Retinal pigment epithelial cell (primary cell): ENCODE data around the gene METTL8.

ENCODE experiments used
- DNase-seq: peaks from one replicate; pipeline ENCODE4 v3.0.0-alpha.2; 2010; ENCODE audit warnings: low read depth
- H3K4me3 ChIP-seq: 2 replicates; pipeline ENCODE4 v1.5.1; 2011; ENCODE audit warnings: mild to moderate bottlenecking, low read length, control low read depth, moderate library complexity
- CTCF ChIP-seq: conservative IDR thresholded peaks from 2 replicates; pipeline ENCODE4 v1.5.1; 2011; ENCODE audit warnings: low read depth, low read length, control low read depth, inconsistent platforms

The METTL8 gene

GRCh38 chr2:171271971-171272436 is 161.8 kb downstream of the METTL8 start:
- H3K4me3 ChIP-seq = no peak overlapping the region
- TF ChIP-seq CTCF = no peak
- peak; percentile 78 for DNase-seq

- DNase-seq = no peak
- TF ChIP-seq CTCF = no peak
- H3K4me3 ChIP-seq = no peak overlapping the region
Observed at GRCh38 chr2:171271386-171271785, 162.4 kb downstream of the METTL8 start.

- no peak overlapping the region for H3K4me3 ChIP-seq
- TF ChIP-seq CTCF = no peak
- DNase-seq = no peak
Observed at GRCh38 chr2:171267855-171268629, 165.7 kb downstream of the METTL8 start.
